ENCODE data around the gene JAM3.

- TF ChIP-seq EZH2 (IDR thresholded peaks at IDR 0.05; ENCODE audit: insufficient read depth, poor library complexity, severe bottlenecking) (no peak), EZH2phosphoT487 (IDR thresholded peaks at IDR 0.05; ENCODE audit: insufficient read depth, low read depth) (no peak)
Measured at GRCh38 chr11:134176284-134176683, 107.4 kb downstream of the JAM3 start.
